CD1c-positive myeloid dendritic cell (primary cell): ENCODE data around the gene FAM193B.

Experiments used
- DNase-seq: peaks from one replicate; pipeline ENCODE4 v3.0.0-alpha.2; 2016; ENCODE audit errors: extremely low spot score

Gene FAM193B

GRCh38 chr5:177554474-177555111 is at the start of gene FAM193B:
TSS of gene FAM193B (minus strand) at chr5:177554563. CDS start at chr5:177554458, 105 bp downstream.
- peak; percentile 96 for DNase-seq

GRCh38 chr5:177604116-177604521 is 49.8 kb upstream of the FAM193B start:
- DNase-seq, result no peak

- no peak for DNase-seq
These were observed 49.3 kb upstream of the FAM193B start for GRCh38 chr5:177603631-177604030.

GRCh38 chr5:177602458-177602830 is 48.1 kb upstream of the FAM193B start:
- no peak for DNase-seq

- no peak for DNase-seq
These were observed 47.5 kb upstream of the FAM193B start for GRCh38 chr5:177601577-177602457.

- DNase-seq, result no peak
These were observed 46.8 kb upstream of the FAM193B start for GRCh38 chr5:177601126-177601525.

GRCh38 chr5:177600508-177601018 is 46.2 kb upstream of the FAM193B start:
- DNase-seq, result no peak

- peak; percentile 87 for DNase-seq
These were observed 45.6 kb upstream of the FAM193B start, which contains the start of gene B4GALT7 for GRCh38 chr5:177599731-177600507. TSS of gene B4GALT7 (plus strand) at chr5:177600132. CDS start at chr5:177600211, 79 bp downstream.

- peak; percentile 5 for DNase-seq
These were observed 44.1 kb upstream of the FAM193B start for GRCh38 chr5:177598477-177598876.

GRCh38 chr5:177596775-177597238 is 42.4 kb upstream of the FAM193B start:
- DNase-seq, result no peak

GRCh38 chr5:177595991-177596774 is 41.8 kb upstream of the FAM193B start:
- DNase-seq, result no peak

GRCh38 chr5:177595026-177595585 is 40.7 kb upstream of the FAM193B start:
- DNase-seq, result no peak

GRCh38 chr5:177594071-177594470 is 39.7 kb upstream of the FAM193B start:
- DNase-seq, result no peak

GRCh38 chr5:177593511-177593910 is 39.1 kb upstream of the FAM193B start:
- no peak for DNase-seq

GRCh38 chr5:177592905-177593304 is 38.5 kb upstream of the FAM193B start:
- no peak for DNase-seq

GRCh38 chr5:177592010-177592834 is 37.9 kb upstream of the FAM193B start, which contains the start of gene TMED9:
TSS of gene TMED9 (plus strand) at chr5:177592203. CDS start at chr5:177592215, 12 bp downstream.
- DNase-seq, result peak; percentile 88

- no peak for DNase-seq
These were observed 37.3 kb upstream of the FAM193B start for GRCh38 chr5:177591690-177592009.

- DNase-seq, result no peak
These were observed 36.0 kb upstream of the FAM193B start for GRCh38 chr5:177590406-177590805.

GRCh38 chr5:177588413-177588909 is 34.1 kb upstream of the FAM193B start:
- no peak for DNase-seq

- no peak for DNase-seq
These were observed 24.0 kb upstream of the FAM193B start for GRCh38 chr5:177578316-177578715.
